ENCODE measurements around the gene DCP2.

DCP2 gene

GRCh38 chr5:113039229-113039933 lies 62.8 kb downstream of the DCP2 start:
- no peak overlapping the region for H3K27ac ChIP-seq (ENCODE audit: low read depth, low read length, poor library complexity, severe bottlenecking)
- H3F3A ChIP-seq (ENCODE audit: insufficient read depth, low read length) = no peaks in the 10 kb centered on the region
- no peak overlapping the region for H3K4me2 ChIP-seq (ENCODE audit: low read length)
- H3K27me3 ChIP-seq (ENCODE audit: insufficient read depth, low read length) = no peaks in the 10 kb centered on the region
- no peaks in the 10 kb centered on the region for H3K9me2 ChIP-seq (ENCODE audit: low read depth, low read length)
- no peaks in the 10 kb centered on the region for H3K79me2 ChIP-seq (ENCODE audit: insufficient read depth, low read length)
- H4K20me1 ChIP-seq (ENCODE audit: insufficient read depth, low read length) = no peaks in the 10 kb centered on the region
- no peaks in the 10 kb centered on the region for H3K4me1 ChIP-seq (ENCODE audit: insufficient read depth, low read length, severe bottlenecking)
- H3K9ac ChIP-seq (ENCODE audit: low read length) = no peak overlapping the region
- H3K9me3 ChIP-seq (ENCODE audit: low read length) = no peaks in the 10 kb centered on the region
- H3K4me3 ChIP-seq (ENCODE audit: low read depth, low read length, poor library complexity, severe bottlenecking) = no peak overlapping the region
- no peak overlapping the region for H2AFZ ChIP-seq (ENCODE audit: low read length)
- TF ChIP-seq CTCF (IDR thresholded peaks at IDR 0.05; ENCODE audit: low read length) = no peak
- no peak for TF ChIP-seq EZH2 (IDR thresholded peaks at IDR 0.05; ENCODE audit: borderline replicate concordance, low read length)
- H3K36me3 ChIP-seq (ENCODE audit: insufficient read depth, low read length) = no peaks in the 10 kb centered on the region

DNA sequence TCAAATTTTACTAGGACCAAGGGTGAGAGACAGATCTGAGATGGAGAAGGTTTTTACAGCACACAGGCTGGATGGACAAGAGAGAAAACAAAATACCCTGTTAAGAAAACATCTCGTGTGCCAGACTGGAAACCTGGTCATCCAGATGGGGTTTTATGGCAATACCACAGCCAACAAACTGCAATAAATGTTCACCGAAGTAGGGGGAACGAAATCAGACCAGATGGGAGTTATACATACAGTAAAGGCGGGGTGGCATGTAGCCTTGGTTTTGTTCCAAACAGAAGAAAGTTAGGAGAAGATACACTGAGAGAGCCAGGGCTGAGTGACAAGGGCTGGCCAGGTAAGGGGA lies 63.3 kb downstream of the DCP2 start:
- Histone ChIP-seq H3K36me3 (ENCODE audit: insufficient read depth, low read length) (no peaks in the 10 kb centered on the region), H3K27ac (ENCODE audit: low read depth, low read length, poor library complexity, severe bottlenecking) (no peak overlapping the region), H3K4me1 (ENCODE audit: insufficient read depth, low read length, severe bottlenecking) (no peaks in the 10 kb centered on the region), H3K9ac (ENCODE audit: low read length) (no peak overlapping the region), H4K20me1 (ENCODE audit: insufficient read depth, low read length) (no peaks in the 10 kb centered on the region), H3K9me2 (ENCODE audit: low read depth, low read length) (no peaks in the 10 kb centered on the region), H3K79me2 (ENCODE audit: insufficient read depth, low read length) (no peaks in the 10 kb centered on the region), H3K9me3 (ENCODE audit: low read length) (no peaks in the 10 kb centered on the region), H3F3A (ENCODE audit: insufficient read depth, low read length) (no peaks in the 10 kb centered on the region), H2AFZ (ENCODE audit: low read length) (no peak overlapping the region), H3K27me3 (ENCODE audit: insufficient read depth, low read length) (no peaks in the 10 kb centered on the region), H3K4me3 (ENCODE audit: low read depth, low read length, poor library complexity, severe bottlenecking) (no peak overlapping the region), H3K4me2 (ENCODE audit: low read length) (no peak overlapping the region)
- TF ChIP-seq EZH2 (IDR thresholded peaks at IDR 0.05; ENCODE audit: borderline replicate concordance, low read length) = no peak
- TF ChIP-seq CTCF (IDR thresholded peaks at IDR 0.05; ENCODE audit: low read length) = no peak

DNA sequence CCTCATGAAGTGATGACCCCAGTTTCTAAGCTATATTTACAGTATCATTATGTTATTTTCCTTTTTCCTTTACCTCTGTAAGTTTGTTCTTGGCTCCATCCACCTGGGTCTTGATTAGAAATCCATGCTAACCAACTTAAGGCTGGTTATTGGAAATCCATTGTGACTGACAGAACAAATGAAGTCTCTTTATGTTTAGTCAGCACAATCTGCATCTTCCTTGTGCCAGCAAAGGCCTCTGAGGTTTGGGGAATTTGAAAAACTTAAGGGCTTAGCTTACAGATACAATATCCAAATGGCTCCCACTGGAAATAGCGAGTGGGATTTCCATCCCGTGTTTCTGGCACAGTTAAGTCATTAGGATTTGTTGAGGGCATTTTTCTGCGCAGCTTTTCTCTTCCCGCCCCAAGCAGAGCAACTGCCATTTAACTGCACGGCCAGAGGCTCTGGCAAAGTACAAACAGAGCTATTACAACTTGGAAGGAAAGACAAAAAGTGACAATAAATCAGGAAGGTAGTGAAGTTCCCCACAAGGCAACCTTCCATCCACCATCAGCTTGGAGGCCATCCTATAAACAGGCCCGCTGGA lies 64.2 kb downstream of the DCP2 start:
- TF ChIP-seq EZH2 (IDR thresholded peaks at IDR 0.05; ENCODE audit: borderline replicate concordance, low read length) = no peak
- TF ChIP-seq CTCF (IDR thresholded peaks at IDR 0.05; ENCODE audit: low read length) = no peak
- H3K4me3 ChIP-seq (ENCODE audit: low read depth, low read length, poor library complexity, severe bottlenecking) = no peak overlapping the region
- H3K27ac ChIP-seq (ENCODE audit: low read depth, low read length, poor library complexity, severe bottlenecking) = no peak overlapping the region

More for the DNA sequence above, 64.2 kb downstream of the DCP2 start:
- Histone ChIP-seq H3K79me2 (ENCODE audit: insufficient read depth, low read length) (no peaks in the 10 kb centered on the region), H3K27me3 (ENCODE audit: insufficient read depth, low read length) (no peaks in the 10 kb centered on the region), H2AFZ (ENCODE audit: low read length) (no peak overlapping the region), H3K36me3 (ENCODE audit: insufficient read depth, low read length) (no peaks in the 10 kb centered on the region), H3K4me2 (ENCODE audit: low read length) (no peak overlapping the region), H3K9ac (ENCODE audit: low read length) (no peak overlapping the region), H3K4me1 (ENCODE audit: insufficient read depth, low read length, severe bottlenecking) (no peaks in the 10 kb centered on the region), H4K20me1 (ENCODE audit: insufficient read depth, low read length) (no peaks in the 10 kb centered on the region), H3K9me2 (ENCODE audit: low read depth, low read length) (no peaks in the 10 kb centered on the region), H3F3A (ENCODE audit: insufficient read depth, low read length) (no peaks in the 10 kb centered on the region), H3K9me3 (ENCODE audit: low read length) (no peaks in the 10 kb centered on the region)

Data from OCI-LY1 (cell line).